Dorsolateral prefrontal cortex (tissue), 118 donors: Measurements from ENCODE around the gene STK17B. TPM values are rescaled to one million over a fixed set of nuclear protein-coding genes. Genes with fewer than 3 reads are reported as not detected.

Experiments used
- total RNA-seq, 120 experiments: library from RNA; stranded (reverse); gene quantifications; one replicate each; pipeline versions ENCODE4 v1.2.3 to v1.2.4, GENCODE V29; 2022

The STK17B gene
- total RNA-seq, 120 experiments from 2014 or later, result 4.1 to 30.1 (median 11.2) TPM

Other genes starting within 250 kb of the STK17B start
- gene DNAH7, start 102.7 kb downstream of the STK17B start, total RNA-seq, result 10 to 100 TPM in 115 of 120 experiments, 1 to 10 TPM in 5; 4.6 to 43.3 (median 15.6) TPM